HG03139 (cell line): ENCODE measurements around the gene PEAK1.
"Not testable (repeated sequence)": the region's sequence is repeated elsewhere in the genome, so short reads cannot be mapped to it uniquely, and the experiment has no call there.

ENCODE experiments used
- ATAC-seq: cut with Tn5 transposase; IDR thresholded peaks from one replicate; pipeline ENCODE4 v1.9.1; 2021; ENCODE audit not compliant: unreplicated experiment

The PEAK1 gene

GRCh38 chr15:77311618-77312398 lies 108.1 kb downstream of the PEAK1 start:
- ATAC-seq: no peak

GRCh38 chr15:77311020-77311419 lies 108.9 kb downstream of the PEAK1 start:
- no peak for ATAC-seq

- no peak for ATAC-seq
These were observed 110.5 kb downstream of the PEAK1 start for GRCh38 chr15:77309392-77309791.

GRCh38 chr15:77305953-77306352 lies 114.0 kb downstream of the PEAK1 start:
- no peak for ATAC-seq

GRCh38 chr15:77296773-77297337 lies 123.0 kb downstream of the PEAK1 start:
- no peak for ATAC-seq

GRCh38 chr15:77295446-77295845 lies 124.5 kb downstream of the PEAK1 start:
- ATAC-seq: no peak

- ATAC-seq: no peak
These were observed 126.8 kb downstream of the PEAK1 start for GRCh38 chr15:77292969-77293558.

- no peak for ATAC-seq
These were observed 128.8 kb downstream of the PEAK1 start for GRCh38 chr15:77291107-77291506.

- no peak for ATAC-seq
These were observed 132.5 kb downstream of the PEAK1 start for GRCh38 chr15:77287385-77287784.

GRCh38 chr15:77285057-77285997 lies 134.6 kb downstream of the PEAK1 start:
- ATAC-seq: no peak

- ATAC-seq: no peak
These were observed 137.6 kb downstream of the PEAK1 start for GRCh38 chr15:77282333-77282732.

- no peak for ATAC-seq
These were observed 143.0 kb downstream of the PEAK1 start for GRCh38 chr15:77276943-77277342.

- no peak for ATAC-seq
These were observed 143.8 kb downstream of the PEAK1 start for GRCh38 chr15:77276096-77276495.

- not testable (repeated sequence) for ATAC-seq
These were observed 146.8 kb downstream of the PEAK1 start for GRCh38 chr15:77273136-77273535.

- no peak for ATAC-seq
These were observed 153.1 kb downstream of the PEAK1 start for GRCh38 chr15:77266708-77267386.

- ATAC-seq: no peak
These were observed 164.5 kb downstream of the PEAK1 start for GRCh38 chr15:77255385-77255784.

GRCh38 chr15:77251662-77252061 lies 168.2 kb downstream of the PEAK1 start:
- no peak for ATAC-seq

- no peak for ATAC-seq
These were observed 172.8 kb downstream of the PEAK1 start for GRCh38 chr15:77247116-77247515.

- ATAC-seq: no peak
These were observed 176.0 kb downstream of the PEAK1 start for GRCh38 chr15:77243716-77244401.

- ATAC-seq: no peak
These were observed 176.8 kb downstream of the PEAK1 start for GRCh38 chr15:77243135-77243534.
